K562 (cell line): ENCODE results near the gene CARD8. TPM values are rescaled to one million over a fixed set of nuclear protein-coding genes. Genes with fewer than 3 reads are reported as not detected.

Experiments used
- ATAC-seq: fragments of 200-7000 bp; cut with Tn5 transposase; 3 replicates; pipeline ENCODE4 v1.9.1; 2020; ENCODE audit warnings: moderate library complexity
- BruUV-seq: library from RNA; stranded (reverse); fragments of 400-500 nt; replicated peaks from 2 replicates; lab custom pipeline; 2021; lab: Mats Ljungman, UMichigan
- CTCF ChIA-PET: fragments of 300-600 bp; formaldehyde crosslinking; extraction: SDS; loops from one replicate; lab custom pipeline; 2021; ENCODE audit warnings: low intra/inter-chr PET ratio; lab: Yijun Ruan, JAX
- POLR2A ChIA-PET: fragments of 300-600, 350-650 bp; sonication (Branson Sonifier 250); formaldehyde crosslinking; extraction: SDS; loops from one replicate; lab custom pipeline; 2021; ENCODE audit warnings: antibody characterized with exemption, inconsistent platforms; lab: Yijun Ruan, JAX
- DNase-seq, 4 experiments: peaks; one replicate each; pipeline versions ENCODE4 v3.0.0 to v3.0.0-alpha.2; 2011 to 2018; ENCODE audit warnings: low spot score in 3 of 4, mixed read lengths in 3 of 4; ENCODE audit errors: extremely low read depth in 1 of 4
- FAIRE-seq: peaks from 2 replicates; lab custom pipeline; 2011; peaks lifted over from hg19 to GRCh38; lab: Jason Lieb, UNC
- H2AFZ ChIP-seq: 2 replicates; pipeline ENCODE4 v1.6.0; 2011; ENCODE audit warnings: low read depth, low read length, control low read depth, inconsistent platforms
- H3K27ac ChIP-seq: fragments of 200-600 bp; 3 replicates; pipeline ENCODE4 v1.8.0; 2011; ENCODE audit warnings: low read depth, mild to moderate bottlenecking, control low read depth, inconsistent platforms, low read length, moderate library complexity, mixed read lengths; ENCODE audit errors: extremely low read depth
- H3K27me3 ChIP-seq, 2 experiments: fragments of 300-600 bp in 1 of 2; 2 replicates in 1 of 2; 3 replicates in 1 of 2; pipeline versions ENCODE4 v1.6.0 to v1.8.0; 2011; ENCODE audit warnings: inconsistent platforms in 2 of 2, low read length in 2 of 2, mild to moderate bottlenecking in 1 of 2, mixed read lengths in 1 of 2, moderate library complexity in 1 of 2; ENCODE audit not compliant: control insufficient read depth in 2 of 2, insufficient read depth in 2 of 2
- H3K36me3 ChIP-seq: fragments of 300-600 bp; 3 replicates; pipeline ENCODE4 v1.8.0; 2011; ENCODE audit warnings: mild to moderate bottlenecking, low read length, inconsistent platforms; ENCODE audit not compliant: control insufficient read depth, insufficient read depth
- H3K4me1 ChIP-seq, 2 experiments: fragments of 200-600 bp in 1 of 2; replicated peaks in 1 of 2; 2 replicates in 1 of 2; 3 replicates in 1 of 2; pipeline versions ENCODE4 v1.5.1 to v1.8.0; 2011; ENCODE audit warnings: inconsistent platforms in 2 of 2, low read length in 2 of 2, mild to moderate bottlenecking in 1 of 2, mixed read lengths in 1 of 2, moderate library complexity in 1 of 2; ENCODE audit not compliant: control insufficient read depth in 2 of 2, insufficient read depth in 2 of 2
- H3K4me2 ChIP-seq: 2 replicates; pipeline ENCODE4 v1.6.1; 2011; ENCODE audit warnings: low read length, control low read depth, inconsistent platforms, mixed read lengths; ENCODE audit not compliant: insufficient read depth
- H3K4me3 ChIP-seq: fragments of 200-600 bp; sonication (generic), shearing (Covaris generic); 2 replicates; pipeline ENCODE4 v1.5.1; 2016; ENCODE audit warnings: control low read depth, inconsistent platforms
- H3K79me2 ChIP-seq: fragments of 200-600 bp; 3 replicates; pipeline ENCODE4 v1.8.0; 2011; ENCODE audit warnings: low read length, inconsistent platforms; ENCODE audit not compliant: control insufficient read depth, insufficient read depth
- H3K9ac ChIP-seq, 2 experiments: 2 replicates each; pipeline versions ENCODE4 v1.6.0 to v1.6.1; 2011; ENCODE audit warnings: low read depth in 2 of 2, low read length in 2 of 2, control low read depth in 1 of 2, inconsistent platforms in 1 of 2, mild to moderate bottlenecking in 1 of 2, mixed read lengths in 1 of 2; ENCODE audit not compliant: insufficient read depth in 1 of 2
- H3K9me1 ChIP-seq: one replicate; pipeline ENCODE4 v1.6.0; 2011; ENCODE audit warnings: inconsistent platforms, mild to moderate bottlenecking, low read length, moderate library complexity; ENCODE audit not compliant: control insufficient read depth, insufficient read depth
- H3K9me3 ChIP-seq: replicated peaks from 2 replicates; pipeline ENCODE4 v1.5.1; 2011; ENCODE audit warnings: low read depth, low read length, inconsistent platforms; ENCODE audit not compliant: control insufficient read depth, insufficient read depth
- H4K20me1 ChIP-seq: replicated peaks from 2 replicates; pipeline ENCODE4 v1.6.1; 2011; ENCODE audit warnings: low read length, inconsistent platforms, mixed read lengths; ENCODE audit not compliant: control insufficient read depth, insufficient read depth
- ATF3 ChIP-seq, 2 experiments: fragments of 450-650 bp in 1 of 2; sonication (generic) in 1 of 2; formaldehyde crosslinking in 1 of 2; IDR thresholded peaks in 1 of 2; conservative IDR thresholded peaks in 1 of 2; 2 replicates each; pipeline versions ENCODE4 v1.6.1 to v1.8.1; 2016 to 2023; ENCODE audit warnings: mild to moderate bottlenecking in 2 of 2, moderate library complexity in 2 of 2, inconsistent platforms in 1 of 2, missing genetic modification reagents in 1 of 2
- C11orf30 ChIP-seq: fragments of 450-650 bp; IDR thresholded peaks from 2 replicates; pipeline ENCODE4 v1.6.1; 2016; ENCODE audit warnings: low read depth, mild to moderate bottlenecking
- CTBP1 ChIP-seq: fragments of 450-650 bp; IDR thresholded peaks from 2 replicates; pipeline ENCODE4 v1.6.1; 2016; ENCODE audit warnings: borderline replicate concordance
- EP400 ChIP-seq: fragments of 450-650 bp; IDR thresholded peaks from 2 replicates; pipeline ENCODE4 v1.6.1; 2017; ENCODE audit warnings: antibody characterized with exemption, mild to moderate bottlenecking, moderate library complexity
- FOXA1 ChIP-seq: fragments of 450-650 bp; IDR thresholded peaks from 2 replicates; pipeline ENCODE4 v1.6.1; 2016; ENCODE audit warnings: mild to moderate bottlenecking, borderline replicate concordance
- HDAC6 ChIP-seq: IDR thresholded peaks from 2 replicates; pipeline ENCODE4 v1.6.1; 2012; ENCODE audit warnings: low read depth, mild to moderate bottlenecking, control low read depth, inconsistent platforms, low read length, moderate library complexity
- JUND ChIP-seq, 2 experiments: IDR thresholded peaks; 2 replicates in 1 of 2; 3 replicates in 1 of 2; pipeline ENCODE4 v1.6.1; 2011; ENCODE audit warnings: borderline replicate concordance in 2 of 2, low read depth in 2 of 2, low read length in 2 of 2, improper control_type of control experiment in 1 of 2, missing biosample characterization in 1 of 2, missing genetic modification characterization in 1 of 2, missing genetic modification reagents in 1 of 2
- MAFK ChIP-seq: IDR thresholded peaks from 2 replicates; pipeline ENCODE4 v1.6.1; 2011; ENCODE audit warnings: low read length, improper control_type of control experiment
- MNT ChIP-seq, 2 experiments: fragments of 450-650 bp; conservative IDR thresholded peaks; 2 replicates each; pipeline ENCODE4 v1.6.1; 2017; ENCODE audit warnings: mild to moderate bottlenecking in 2 of 2, moderate library complexity in 2 of 2
- RB1 ChIP-seq: fragments of 450-650 bp; IDR thresholded peaks from 2 replicates; pipeline ENCODE4 v1.6.1; 2017; ENCODE audit warnings: low read depth, mild to moderate bottlenecking
- RREB1 ChIP-seq: fragments of 250-450 bp; sonication (Bioruptor Pico); IDR thresholded peaks from 2 replicates; pipeline ENCODE4 v1.4.0; 2020
- ZEB2 ChIP-seq: fragments of 450-650 bp; IDR thresholded peaks from 2 replicates; pipeline ENCODE4 v1.6.1; 2016
- WGBS: fragments of 100-300 bp; shearing (Covaris generic); methylation state at CpG from one replicate; pipeline ENCODE4 v1.1.6; 2016; ENCODE audit warnings: low coverage, mixed read lengths; ENCODE audit not compliant: insufficient coverage; ENCODE audit errors: missing lambda C conversion rate; 5-methylcytosine and 5-hydroxymethylcytosine counted together
- in situ Hi-C: fragments of 300-500 bp; cut with MboI; formaldehyde crosslinking; loops from 4 replicates; pipeline ENCODE4 v1.15.0; 2018; ENCODE audit warnings: inconsistent platforms, mixed read lengths
- intact Hi-C: fragments of 100-400 bp; cut with micrococcal nuclease; formaldehyde crosslinking; loops from 2 replicates; pipeline ENCODE4 v1.14.2; 2022
- polyA plus RNA-seq, 8 experiments: library from polyadenylated mRNA; depleted of rRNA in 4 of 8; stranded (reverse) in 5 of 8; unstranded in 3 of 8; fragments of >200 nt; fragmentation: Nextera tagmentation in 2 of 8; fragmentation: Illumina TruSeq in 1 of 8; extraction: Ambion mirVana in 2 of 8; extraction: Trizol in 1 of 8; gene quantifications; 2 replicates each; pipeline versions ENCODE4 v1.2.1 to v1.2.3, GENCODE V29; 2011 to 2014; ENCODE audit warnings: inconsistent platforms in 1 of 8, missing spikeins in 1 of 8
- total RNA-seq, 7 experiments: library from RNA; depleted of rRNA in 6 of 7; stranded (reverse); fragments of >200 nt in 6 of 7; fragmentation: Illumina TruSeq in 2 of 7; extraction: Trizol in 2 of 7; gene quantifications; 2 replicates each; pipeline versions ENCODE4 v1.2.1 to v1.2.3, GENCODE V29; 2011 to 2021; ENCODE audit warnings: low replicate concordance in 1 of 7

Gene CARD8
- total and polyA plus RNA-seq, 9 of the 15 experiments (the other 6 are each of a cell fraction or from before 2014, with no cell fraction given): 11.5 to 26.4 (median 20.8) TPM

GRCh38 chr19:48190288-48190884 is 65.3 kb downstream of the CARD8 start:
- intact Hi-C loops (loop anchor here (5.0 kb wide), 1 partner anchor 83 kb away; no protein-coding TSS in a partner anchor), in situ Hi-C loops (no loop called here)
- BruUV-seq: no TSS peak
- WGBS: 19% methylated on average over 13 of the region's 13 CpGs
- POLR2A ChIA-PET: interaction anchor here (1.6 to 2.6 kb wide), 2 partner anchors 9 to 14 kb away, joined by 5 to 24 read pairs; no protein-coding TSS in a partner anchor
- CTCF ChIA-PET: no interaction called here
- Histone ChIP-seq H3K9me3 (no peaks in the 10 kb centered on the region), H3K4me3 (no peak overlapping the region), H3K9me1 (no peaks in the 10 kb centered on the region), H4K20me1 (no peaks in the 10 kb centered on the region), H3K27me3 (no peaks in the 10 kb centered on the region), H3K4me2 (peak overlapping the region; percentile 19; the same call in 1 of the 2 replicates), H2AFZ (peak overlapping the region; percentile 77), H3K4me1 (peaks cover 8 to 17% of the 10 kb centered on the region in 2 experiments; a peak in 4 of 5 replicates), H3K9ac (no peak overlapping the region), H3K27ac (no peak overlapping the region), H3K79me2 (no peaks in the 10 kb centered on the region), H3K36me3 (no peaks in the 10 kb centered on the region)
- DNase-seq (peak; percentile 84 to 94 (median 92)), FAIRE-seq (peak; percentile 95), ATAC-seq (peak; percentile 97)
- TF ChIP-seq EP400 (no peak), HDAC6 (no peak), ATF3 (IDR thresholded peaks at IDR 0.05) (peak; percentile 68), ATF3 (CRISPR knock-in tag; conservative IDR thresholded peaks at IDR 0.05) (no peak), MNT (conservative IDR thresholded peaks at IDR 0.05) (0 out of 4 replicates have a peak, but pooled peaks of 1 of the 2 experiments have one; percentile 13), CTBP1 (peak; percentile 58; the same call in 1 of the 2 replicates), ZEB2 (0 out of 2 replicates have a peak, but pooled peaks have one; percentile 27), FOXA1 (no peak), JUND (IDR thresholded peaks at IDR 0.05; ENCODE audit: borderline replicate concordance, low read depth, low read length) (peak; percentile 69), JUND (tag; IDR thresholded peaks at IDR 0.05; ENCODE audit: borderline replicate concordance, low read depth, low read length) (no peak; the same call in 2 of the 3 replicates), RREB1 (CRISPR knock-in tag) (no peak), MAFK (peak; percentile 29; the same call in 1 of the 2 replicates), C11orf30 (0 out of 2 replicates have a peak, but pooled peaks have one; percentile 19), RB1 (no peak)
